K562 (cell line): ENCODE results near the gene EXOG. TPM values are rescaled to one million over a fixed set of nuclear protein-coding genes. Genes with fewer than 3 reads are reported as not detected.

Experiments used
- RBM25 ChIP-seq: fragments of 200-400 bp; formaldehyde crosslinking; IDR thresholded peaks from 2 replicates; pipeline ENCODE4 v1.6.1; 2018; ENCODE audit warnings: low read length, low read depth, moderate library complexity; ENCODE audit not compliant: severe bottlenecking
- SIN3B ChIP-seq: fragments of 450-650 bp; IDR thresholded peaks from 2 replicates; pipeline ENCODE4 v1.6.1; 2017; ENCODE audit warnings: low read depth, mild to moderate bottlenecking, moderate library complexity
- polyA plus RNA-seq, 8 experiments: library from polyadenylated mRNA; depleted of rRNA in 4 of 8; stranded (reverse) in 5 of 8; unstranded in 3 of 8; fragments of >200 nt; fragmentation: Nextera tagmentation in 2 of 8; fragmentation: Illumina TruSeq in 1 of 8; extraction: Ambion mirVana in 2 of 8; extraction: Trizol in 1 of 8; gene quantifications; 2 replicates each; pipeline versions ENCODE4 v1.2.1 to v1.2.3, GENCODE V29; 2011 to 2014; ENCODE audit warnings: inconsistent platforms in 1 of 8, missing spikeins in 1 of 8
- total RNA-seq, 7 experiments: library from RNA; depleted of rRNA in 6 of 7; stranded (reverse); fragments of >200 nt in 6 of 7; fragmentation: Illumina TruSeq in 2 of 7; extraction: Trizol in 2 of 7; gene quantifications; 2 replicates each; pipeline versions ENCODE4 v1.2.1 to v1.2.3, GENCODE V29; 2011 to 2021; ENCODE audit warnings: low replicate concordance in 1 of 7
- TF ChIP-seq, protein P1 (sequence below): fragments of 250-450 bp; sonication (Bioruptor Pico); IDR thresholded peaks from 2 replicates; pipeline ENCODE4 v1.8.0; 2022; ENCODE audit warnings: moderate library complexity, mild to moderate bottlenecking, inconsistent platforms
- TF ChIP-seq, protein P2 (sequence below), 2 experiments: fragments of 450-650 bp; IDR thresholded peaks; 2 replicates each; pipeline ENCODE4 v1.6.1; 2018; ENCODE audit warnings: mild to moderate bottlenecking in 2 of 2, low read depth in 1 of 2; ENCODE audit not compliant: partially characterized antibody in 2 of 2
- TF ChIP-seq, protein P3 (sequence below): IDR thresholded peaks from 3 replicates; pipeline ENCODE4 v1.6.1; 2011; ENCODE audit warnings: borderline replicate concordance, mild to moderate bottlenecking, moderate library complexity; ENCODE audit not compliant: insufficient read length; ENCODE audit errors: extremely low read depth
- TF ChIP-seq, protein P4 (sequence below): fragments of 200-800 bp; sonication (Bioruptor generic); IDR thresholded peaks from 2 replicates; pipeline ENCODE4 v1.6.1; 2017; ENCODE audit warnings: missing genetic modification characterization, missing compliant biosample characterization

EXOG gene
- total and polyA plus RNA-seq, 9 of the 15 experiments (the other 6 are each of a cell fraction or from before 2014, with no cell fraction given) = 10.8 to 21.7 (median 14.8) TPM

DNA sequence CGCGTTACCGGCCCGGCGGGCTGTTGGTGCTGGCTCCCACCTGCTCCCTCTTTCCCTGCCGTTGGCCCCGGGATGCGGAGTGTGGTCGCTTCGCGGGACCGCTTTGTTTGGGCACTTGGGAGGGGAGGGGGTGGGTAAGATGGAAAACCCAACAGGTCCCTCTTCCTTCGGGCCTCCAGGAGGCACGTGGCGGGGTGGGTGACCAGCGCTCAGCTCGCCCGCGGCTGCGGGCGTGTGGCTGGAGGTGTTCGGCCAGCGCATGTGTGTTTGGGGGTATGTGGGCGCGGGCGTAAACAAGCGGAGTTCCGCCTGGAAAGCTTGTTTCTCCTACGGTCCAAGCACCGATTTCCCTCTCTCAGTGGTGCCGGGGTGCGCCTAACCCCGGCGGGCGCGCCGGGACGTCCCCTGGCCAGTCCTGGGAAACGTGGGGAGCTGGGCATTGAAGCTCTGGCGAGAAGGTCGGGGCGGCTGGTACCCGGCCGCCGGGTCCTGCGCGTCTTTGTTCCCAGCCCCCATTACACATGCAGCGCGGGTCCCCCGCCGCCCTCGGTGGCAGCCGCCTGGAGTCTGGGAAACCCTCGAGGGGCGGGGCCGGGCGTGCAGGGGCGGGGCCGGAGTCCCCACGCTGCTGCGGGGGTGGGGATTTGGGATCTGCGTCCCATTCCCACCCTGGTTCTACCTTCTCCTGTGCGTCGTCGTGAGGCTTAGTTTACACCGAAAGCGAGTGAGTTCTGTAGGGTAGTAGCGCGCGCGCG, 41.1 kb upstream of the EXOG start (continued):
- TF ChIP-seq RBM25 (no peak), SIN3B (no peak)
- TF ChIP-seq, protein P1, sequence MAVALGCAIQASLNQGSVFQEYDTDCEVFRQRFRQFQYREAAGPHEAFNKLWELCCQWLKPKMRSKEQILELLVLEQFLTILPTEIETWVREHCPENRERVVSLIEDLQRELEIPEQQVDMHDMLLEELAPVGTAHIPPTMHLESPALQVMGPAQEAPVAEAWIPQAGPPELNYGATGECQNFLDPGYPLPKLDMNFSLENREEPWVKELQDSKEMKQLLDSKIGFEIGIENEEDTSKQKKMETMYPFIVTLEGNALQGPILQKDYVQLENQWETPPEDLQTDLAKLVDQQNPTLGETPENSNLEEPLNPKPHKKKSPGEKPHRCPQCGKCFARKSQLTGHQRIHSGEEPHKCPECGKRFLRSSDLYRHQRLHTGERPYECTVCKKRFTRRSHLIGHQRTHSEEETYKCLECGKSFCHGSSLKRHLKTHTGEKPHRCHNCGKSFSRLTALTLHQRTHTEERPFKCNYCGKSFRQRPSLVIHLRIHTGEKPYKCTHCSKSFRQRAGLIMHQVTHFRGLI (CRISPR knock-in tag) = no peak
- TF ChIP-seq, protein P2, sequence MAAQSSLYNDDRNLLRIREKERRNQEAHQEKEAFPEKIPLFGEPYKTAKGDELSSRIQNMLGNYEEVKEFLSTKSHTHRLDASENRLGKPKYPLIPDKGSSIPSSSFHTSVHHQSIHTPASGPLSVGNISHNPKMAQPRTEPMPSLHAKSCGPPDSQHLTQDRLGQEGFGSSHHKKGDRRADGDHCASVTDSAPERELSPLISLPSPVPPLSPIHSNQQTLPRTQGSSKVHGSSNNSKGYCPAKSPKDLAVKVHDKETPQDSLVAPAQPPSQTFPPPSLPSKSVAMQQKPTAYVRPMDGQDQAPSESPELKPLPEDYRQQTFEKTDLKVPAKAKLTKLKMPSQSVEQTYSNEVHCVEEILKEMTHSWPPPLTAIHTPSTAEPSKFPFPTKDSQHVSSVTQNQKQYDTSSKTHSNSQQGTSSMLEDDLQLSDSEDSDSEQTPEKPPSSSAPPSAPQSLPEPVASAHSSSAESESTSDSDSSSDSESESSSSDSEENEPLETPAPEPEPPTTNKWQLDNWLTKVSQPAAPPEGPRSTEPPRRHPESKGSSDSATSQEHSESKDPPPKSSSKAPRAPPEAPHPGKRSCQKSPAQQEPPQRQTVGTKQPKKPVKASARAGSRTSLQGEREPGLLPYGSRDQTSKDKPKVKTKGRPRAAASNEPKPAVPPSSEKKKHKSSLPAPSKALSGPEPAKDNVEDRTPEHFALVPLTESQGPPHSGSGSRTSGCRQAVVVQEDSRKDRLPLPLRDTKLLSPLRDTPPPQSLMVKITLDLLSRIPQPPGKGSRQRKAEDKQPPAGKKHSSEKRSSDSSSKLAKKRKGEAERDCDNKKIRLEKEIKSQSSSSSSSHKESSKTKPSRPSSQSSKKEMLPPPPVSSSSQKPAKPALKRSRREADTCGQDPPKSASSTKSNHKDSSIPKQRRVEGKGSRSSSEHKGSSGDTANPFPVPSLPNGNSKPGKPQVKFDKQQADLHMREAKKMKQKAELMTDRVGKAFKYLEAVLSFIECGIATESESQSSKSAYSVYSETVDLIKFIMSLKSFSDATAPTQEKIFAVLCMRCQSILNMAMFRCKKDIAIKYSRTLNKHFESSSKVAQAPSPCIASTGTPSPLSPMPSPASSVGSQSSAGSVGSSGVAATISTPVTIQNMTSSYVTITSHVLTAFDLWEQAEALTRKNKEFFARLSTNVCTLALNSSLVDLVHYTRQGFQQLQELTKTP (IDR thresholded peaks at IDR 0.05; ENCODE audit: low read depth in 1 of 2, partially characterized antibody in 2 of 2) = no peak
- TF ChIP-seq, protein P3, sequence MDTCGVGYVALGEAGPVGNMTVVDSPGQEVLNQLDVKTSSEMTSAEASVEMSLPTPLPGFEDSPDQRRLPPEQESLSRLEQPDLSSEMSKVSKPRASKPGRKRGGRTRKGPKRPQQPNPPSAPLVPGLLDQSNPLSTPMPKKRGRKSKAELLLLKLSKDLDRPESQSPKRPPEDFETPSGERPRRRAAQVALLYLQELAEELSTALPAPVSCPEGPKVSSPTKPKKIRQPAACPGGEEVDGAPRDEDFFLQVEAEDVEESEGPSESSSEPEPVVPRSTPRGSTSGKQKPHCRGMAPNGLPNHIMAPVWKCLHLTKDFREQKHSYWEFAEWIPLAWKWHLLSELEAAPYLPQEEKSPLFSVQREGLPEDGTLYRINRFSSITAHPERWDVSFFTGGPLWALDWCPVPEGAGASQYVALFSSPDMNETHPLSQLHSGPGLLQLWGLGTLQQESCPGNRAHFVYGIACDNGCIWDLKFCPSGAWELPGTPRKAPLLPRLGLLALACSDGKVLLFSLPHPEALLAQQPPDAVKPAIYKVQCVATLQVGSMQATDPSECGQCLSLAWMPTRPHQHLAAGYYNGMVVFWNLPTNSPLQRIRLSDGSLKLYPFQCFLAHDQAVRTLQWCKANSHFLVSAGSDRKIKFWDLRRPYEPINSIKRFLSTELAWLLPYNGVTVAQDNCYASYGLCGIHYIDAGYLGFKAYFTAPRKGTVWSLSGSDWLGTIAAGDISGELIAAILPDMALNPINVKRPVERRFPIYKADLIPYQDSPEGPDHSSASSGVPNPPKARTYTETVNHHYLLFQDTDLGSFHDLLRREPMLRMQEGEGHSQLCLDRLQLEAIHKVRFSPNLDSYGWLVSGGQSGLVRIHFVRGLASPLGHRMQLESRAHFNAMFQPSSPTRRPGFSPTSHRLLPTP = no peak
- TF ChIP-seq, protein P4, sequence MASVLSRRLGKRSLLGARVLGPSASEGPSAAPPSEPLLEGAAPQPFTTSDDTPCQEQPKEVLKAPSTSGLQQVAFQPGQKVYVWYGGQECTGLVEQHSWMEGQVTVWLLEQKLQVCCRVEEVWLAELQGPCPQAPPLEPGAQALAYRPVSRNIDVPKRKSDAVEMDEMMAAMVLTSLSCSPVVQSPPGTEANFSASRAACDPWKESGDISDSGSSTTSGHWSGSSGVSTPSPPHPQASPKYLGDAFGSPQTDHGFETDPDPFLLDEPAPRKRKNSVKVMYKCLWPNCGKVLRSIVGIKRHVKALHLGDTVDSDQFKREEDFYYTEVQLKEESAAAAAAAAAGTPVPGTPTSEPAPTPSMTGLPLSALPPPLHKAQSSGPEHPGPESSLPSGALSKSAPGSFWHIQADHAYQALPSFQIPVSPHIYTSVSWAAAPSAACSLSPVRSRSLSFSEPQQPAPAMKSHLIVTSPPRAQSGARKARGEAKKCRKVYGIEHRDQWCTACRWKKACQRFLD (CRISPR knock-in tag) = peak; percentile 75; the same call in 1 of the 2 replicates
